ENCODE results near the gene TSPAN10.
"Not testable (repeated sequence)": the region's sequence is repeated elsewhere in the genome, so short reads cannot be mapped to it uniquely, and the experiment has no call there.

Gene TSPAN10

GRCh38 chr17:81636505-81637288, at the start of gene TSPAN10, which contains the start of gene NPLOC4:
TSPAN10 (plus strand) TSS chr17:81637196; CDS start chr17:81642413, 5,217 bp downstream.
NPLOC4 (minus strand) TSS chr17:81637112; CDS start chr17:81636930, 182 bp downstream.
- DNase-seq = peak; percentile 41

- no peak for DNase-seq
These were observed 47.4 kb upstream of the TSPAN10 start for GRCh38 chr17:81589612-81590011.

GRCh38 chr17:81590121-81590520, 46.9 kb upstream of the TSPAN10 start:
- no peak for DNase-seq

- DNase-seq = no peak
These were observed 45.0 kb upstream of the TSPAN10 start for GRCh38 chr17:81591971-81592370.

- no peak for DNase-seq
These were observed 43.7 kb upstream of the TSPAN10 start for GRCh38 chr17:81593105-81593871.

GRCh38 chr17:81599719-81600486, 37.1 kb upstream of the TSPAN10 start:
- no peak for DNase-seq

GRCh38 chr17:81601525-81602120, 35.4 kb upstream of the TSPAN10 start:
- peak; percentile 11 for DNase-seq

GRCh38 chr17:81603846-81604610, 33.0 kb upstream of the TSPAN10 start:
- DNase-seq = no peak

- no peak for DNase-seq
These were observed 29.6 kb upstream of the TSPAN10 start for GRCh38 chr17:81607431-81607830.

- DNase-seq = no peak
These were observed 28.9 kb upstream of the TSPAN10 start for GRCh38 chr17:81608082-81608481.

GRCh38 chr17:81608605-81609004, 28.4 kb upstream of the TSPAN10 start:
- DNase-seq = no peak

GRCh38 chr17:81609541-81610311, 27.3 kb upstream of the TSPAN10 start:
- DNase-seq = no peak

GRCh38 chr17:81612172-81612970, 24.6 kb upstream of the TSPAN10 start:
- DNase-seq = no peak

- DNase-seq = no peak
These were observed 21.5 kb upstream of the TSPAN10 start for GRCh38 chr17:81615401-81615930.

- DNase-seq = no peak
These were observed 20.1 kb upstream of the TSPAN10 start for GRCh38 chr17:81616877-81617276.

- DNase-seq = not testable (repeated sequence)
These were observed 18.7 kb upstream of the TSPAN10 start for GRCh38 chr17:81618307-81618706.

GRCh38 chr17:81621494-81622130, 15.4 kb upstream of the TSPAN10 start:
- DNase-seq = no peak

- DNase-seq = no peak
These were observed 6.7 kb upstream of the TSPAN10 start for GRCh38 chr17:81630274-81630673.

- DNase-seq = no peak
These were observed 5.5 kb upstream of the TSPAN10 start for GRCh38 chr17:81631482-81631881.

GRCh38 chr17:81635431-81635830, 1.6 kb upstream of the TSPAN10 start:
- no peak for DNase-seq

All from NCI-H510A (cell line).